ENCODE data around the gene GAS7. TPM values are rescaled to one million over a fixed set of nuclear protein-coding genes. Genes with fewer than 3 reads are reported as not detected.

The GAS7 gene
- total and polyA plus RNA-seq, 9 donors: 7.1 to 48.0 (median 24.2) TPM

DNA sequence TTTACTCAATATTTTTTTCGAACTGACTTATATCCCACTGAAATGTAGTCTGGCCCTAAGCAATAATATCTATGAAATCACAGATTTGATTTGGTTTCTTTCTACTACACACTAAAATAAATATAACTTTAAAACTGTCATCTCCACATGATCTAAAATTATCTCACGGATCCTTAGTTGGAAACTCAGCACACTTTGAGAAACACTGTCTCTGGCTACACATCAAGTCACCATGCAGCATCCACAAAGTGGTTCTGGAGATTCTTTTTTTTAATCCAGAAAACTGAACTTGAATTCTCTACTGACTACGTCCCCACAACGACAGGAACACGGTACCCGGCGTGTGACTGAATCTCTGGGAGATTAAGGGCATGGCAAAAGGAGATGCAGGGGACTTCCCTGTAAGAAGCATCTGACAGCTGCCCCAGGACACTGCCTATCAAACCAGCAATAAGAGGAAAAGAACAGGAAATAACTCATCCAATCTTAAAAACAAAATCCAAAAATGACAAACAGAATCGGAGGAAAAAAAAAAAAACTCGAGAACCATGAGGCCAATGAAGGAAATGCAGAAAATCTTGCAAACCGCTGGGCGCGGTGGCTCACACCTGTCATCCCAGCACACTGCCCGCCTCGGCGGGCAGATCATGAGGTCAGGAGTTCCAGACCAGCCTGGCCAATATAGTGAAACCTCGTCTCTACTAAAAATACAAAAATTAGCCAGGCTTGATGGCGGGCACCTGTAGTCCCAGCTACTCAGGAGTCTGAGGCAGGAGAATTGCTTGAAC lies 152.3 kb downstream of the GAS7 start:
- WGBS, 3 donors: 87 to 88% (median 87%) methylated on average over 17 of the region's 17 CpGs
- no peak for DNase-seq
- intact Hi-C loops (cut with DNase I): no loop called here
- Histone ChIP-seq H3K4me1 (ENCODE audit: insufficient read depth) (peaks cover 8% of the 10 kb centered on the region), H3K36me3 (no peaks in the 10 kb centered on the region), H3K27ac (no peak overlapping the region), H3K9me3 (no peaks in the 10 kb centered on the region), H3K27me3 (no peaks in the 10 kb centered on the region), H3K4me3 (no peak overlapping the region)
- TF ChIP-seq POLR2A (IDR thresholded peaks at IDR 0.05): no peak
- TF ChIP-seq, protein P1, sequence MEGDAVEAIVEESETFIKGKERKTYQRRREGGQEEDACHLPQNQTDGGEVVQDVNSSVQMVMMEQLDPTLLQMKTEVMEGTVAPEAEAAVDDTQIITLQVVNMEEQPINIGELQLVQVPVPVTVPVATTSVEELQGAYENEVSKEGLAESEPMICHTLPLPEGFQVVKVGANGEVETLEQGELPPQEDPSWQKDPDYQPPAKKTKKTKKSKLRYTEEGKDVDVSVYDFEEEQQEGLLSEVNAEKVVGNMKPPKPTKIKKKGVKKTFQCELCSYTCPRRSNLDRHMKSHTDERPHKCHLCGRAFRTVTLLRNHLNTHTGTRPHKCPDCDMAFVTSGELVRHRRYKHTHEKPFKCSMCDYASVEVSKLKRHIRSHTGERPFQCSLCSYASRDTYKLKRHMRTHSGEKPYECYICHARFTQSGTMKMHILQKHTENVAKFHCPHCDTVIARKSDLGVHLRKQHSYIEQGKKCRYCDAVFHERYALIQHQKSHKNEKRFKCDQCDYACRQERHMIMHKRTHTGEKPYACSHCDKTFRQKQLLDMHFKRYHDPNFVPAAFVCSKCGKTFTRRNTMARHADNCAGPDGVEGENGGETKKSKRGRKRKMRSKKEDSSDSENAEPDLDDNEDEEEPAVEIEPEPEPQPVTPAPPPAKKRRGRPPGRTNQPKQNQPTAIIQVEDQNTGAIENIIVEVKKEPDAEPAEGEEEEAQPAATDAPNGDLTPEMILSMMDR (IDR thresholded peaks at IDR 0.05): no peak
- no peak for TF ChIP-seq EP300 (IDR thresholded peaks at IDR 0.05)

- Histone ChIP-seq H3K4me1 (ENCODE audit: insufficient read depth) (peaks cover 8% of the 10 kb centered on the region), H3K9me3 (no peaks in the 10 kb centered on the region), H3K36me3 (no peaks in the 10 kb centered on the region), H3K27ac (no peak overlapping the region), H3K4me3 (no peak overlapping the region), H3K27me3 (no peaks in the 10 kb centered on the region)
- TF ChIP-seq POLR2A (IDR thresholded peaks at IDR 0.05) (no peak), EP300 (IDR thresholded peaks at IDR 0.05) (no peak)
- TF ChIP-seq, protein P1 (IDR thresholded peaks at IDR 0.05): no peak
- peak in 3 of 5 donors; percentile 61 to 63 (median 62) for DNase-seq
- intact Hi-C loops (cut with DNase I): no loop called here
- WGBS, 3 donors: 43 to 54% (median 48%) methylated on average over 9 of the region's 9 CpGs
Observed at GRCh38 chr17:10042589-10043244, 155.7 kb downstream of the GAS7 start.

- intact Hi-C loops (cut with DNase I): no loop called here
- H3K27me3 ChIP-seq: no peaks in the 10 kb centered on the region
- no peaks in the 10 kb centered on the region for H3K9me3 ChIP-seq
- no peaks in the 10 kb centered on the region for H3K36me3 ChIP-seq
- no peak for DNase-seq
- peaks cover 8% of the 10 kb centered on the region for H3K4me1 ChIP-seq (ENCODE audit: insufficient read depth)
- TF ChIP-seq, protein P1 (IDR thresholded peaks at IDR 0.05): no peak
- TF ChIP-seq POLR2A (IDR thresholded peaks at IDR 0.05): no peak
- TF ChIP-seq EP300 (IDR thresholded peaks at IDR 0.05): no peak
- H3K4me3 ChIP-seq: no peak overlapping the region
- no peak overlapping the region for H3K27ac ChIP-seq
- 63 to 69% (median 65%) methylated on average over 17 of the region's 17 CpGs for WGBS, 3 donors
Observed at GRCh38 chr17:10041916-10042588, 156.4 kb downstream of the GAS7 start.

- no peak for TF ChIP-seq POLR2A (IDR thresholded peaks at IDR 0.05)
- no peak for DNase-seq
- no peaks in the 10 kb centered on the region for H3K27me3 ChIP-seq
- H3K27ac ChIP-seq: no peak overlapping the region
- 89 to 92% (median 89%) methylated on average over 4 of the region's 4 CpGs for WGBS, 3 donors
- peaks cover 10% of the 10 kb centered on the region for H3K4me1 ChIP-seq (ENCODE audit: insufficient read depth)
- no peak overlapping the region for H3K4me3 ChIP-seq
- intact Hi-C loops (cut with DNase I): no loop called here
- no peaks in the 10 kb centered on the region for H3K36me3 ChIP-seq
- H3K9me3 ChIP-seq: no peaks in the 10 kb centered on the region
Observed at GRCh38 chr17:10041287-10041612, 157.2 kb downstream of the GAS7 start.
